DOHH2 (cell line): ENCODE results near the gene DOCK4.

Experiments used
- H3F3A ChIP-seq: fragments of 200-600 bp; sonication (generic), shearing (Covaris generic); 2 replicates; pipeline ENCODE4 v1.6.0; 2016; ENCODE audit warnings: antibody characterized with exemption, mild to moderate bottlenecking; ENCODE audit not compliant: control insufficient read depth, insufficient read depth
- H3K27ac ChIP-seq: fragments of 200-600 bp; sonication (generic); 2 replicates; pipeline ENCODE4 v1.5.1; 2014; ENCODE audit warnings: low read depth, mild to moderate bottlenecking, low read length, moderate library complexity
- H3K27me3 ChIP-seq: fragments of 200-600 bp; sonication (generic); 2 replicates; pipeline ENCODE4 v1.6.1; 2014; ENCODE audit warnings: mild to moderate bottlenecking, low read length, mixed read lengths; ENCODE audit not compliant: control insufficient read depth
- H3K36me3 ChIP-seq: fragments of 200-600 bp; sonication (generic); 2 replicates; pipeline ENCODE4 v1.6.1; 2014; ENCODE audit warnings: mild to moderate bottlenecking, low read length, moderate library complexity, mixed read lengths; ENCODE audit not compliant: control insufficient read depth
- H3K4me1 ChIP-seq: fragments of 200-600 bp; sonication (generic); 2 replicates; pipeline ENCODE4 v1.6.1; 2014; ENCODE audit warnings: mild to moderate bottlenecking, low read length, mixed read lengths; ENCODE audit not compliant: control insufficient read depth
- H3K4me2 ChIP-seq: fragments of 200-600 bp; sonication (generic); 2 replicates; pipeline ENCODE4 v1.6.0; 2014; ENCODE audit warnings: mild to moderate bottlenecking, low read length, moderate library complexity
- H3K4me3 ChIP-seq: fragments of 200-600 bp; sonication (generic); 2 replicates; pipeline ENCODE4 v1.5.1; 2014; ENCODE audit warnings: mild to moderate bottlenecking, low read length, mixed read lengths
- H3K79me2 ChIP-seq: fragments of 200-600 bp; sonication (generic); 2 replicates; pipeline ENCODE4 v1.6.1; 2014; ENCODE audit warnings: mild to moderate bottlenecking, low read length, mixed read lengths; ENCODE audit not compliant: control insufficient read depth
- H3K9me2 ChIP-seq: fragments of 200-600 bp; sonication (generic); replicated peaks from 2 replicates; pipeline ENCODE4 v1.6.1; 2014; ENCODE audit warnings: mild to moderate bottlenecking, low read length, mixed read lengths; ENCODE audit not compliant: control insufficient read depth
- H3K9me3 ChIP-seq: fragments of 200-600 bp; sonication (generic); 2 replicates; pipeline ENCODE4 v1.6.1; 2014; ENCODE audit warnings: antibody characterized with exemption, low read length, mixed read lengths; ENCODE audit not compliant: control insufficient read depth, insufficient read depth
- H4K20me1 ChIP-seq: fragments of 200-600 bp; sonication (generic); 2 replicates; pipeline ENCODE4 v1.6.0; 2014; ENCODE audit warnings: low read depth, mild to moderate bottlenecking, antibody characterized with exemption, low read length, moderate library complexity; ENCODE audit not compliant: control insufficient read depth, insufficient read depth
- CTCF ChIP-seq: fragments of 200-600 bp; sonication (generic); IDR thresholded peaks from one replicate; pipeline ENCODE4 v1.5.1; 2014; ENCODE audit warnings: antibody characterized with exemption, mild to moderate bottlenecking, low read depth, low read length; ENCODE audit not compliant: poor library complexity, severe bottlenecking
- EZH2phosphoT487 ChIP-seq: fragments of 200-600 bp; sonication (generic); IDR thresholded peaks from 2 replicates; pipeline ENCODE4 v1.6.1; 2017; ENCODE audit warnings: borderline replicate concordance, mild to moderate bottlenecking, antibody characterized with exemption, low read length, moderate library complexity, mixed read lengths

DOCK4 gene

GRCh38 chr7:112121318-112121717, 84.9 kb downstream of the DOCK4 start:
- H3K4me2 ChIP-seq, result no peak overlapping the region

GRCh38 chr7:112120696-112121217, 85.4 kb downstream of the DOCK4 start:
- Histone ChIP-seq H3K9me2 (no peaks in the 10 kb centered on the region), H3K27me3 (no peaks in the 10 kb centered on the region), H3K4me1 (no peaks in the 10 kb centered on the region), H3K36me3 (no peaks in the 10 kb centered on the region), H3K4me2 (no peak overlapping the region), H3K9me3 (no peaks in the 10 kb centered on the region), H4K20me1 (no peaks in the 10 kb centered on the region), H3K79me2 (no peaks in the 10 kb centered on the region), H3K27ac (no peak overlapping the region), H3F3A (no peaks in the 10 kb centered on the region), H3K4me3 (no peak overlapping the region)
- TF ChIP-seq CTCF, result no peak
- TF ChIP-seq EZH2phosphoT487, result no peak

More at GRCh38 chr7:112121318-112121717, 84.9 kb downstream of the DOCK4 start:
- no peaks in the 10 kb centered on the region for H4K20me1 ChIP-seq
- no peaks in the 10 kb centered on the region for H3K9me3 ChIP-seq
- H3K79me2 ChIP-seq, result no peaks in the 10 kb centered on the region
- no peak overlapping the region for H3K4me3 ChIP-seq
- TF ChIP-seq EZH2phosphoT487, result no peak
- TF ChIP-seq CTCF, result no peak
- no peaks in the 10 kb centered on the region for H3K9me2 ChIP-seq
- no peaks in the 10 kb centered on the region for H3K4me1 ChIP-seq
- H3F3A ChIP-seq, result no peaks in the 10 kb centered on the region
- no peaks in the 10 kb centered on the region for H3K27me3 ChIP-seq
- H3K36me3 ChIP-seq, result no peaks in the 10 kb centered on the region
- H3K27ac ChIP-seq, result no peak overlapping the region

GRCh38 chr7:112118581-112119566, 87.3 kb downstream of the DOCK4 start:
- Histone ChIP-seq H3K4me1 (no peaks in the 10 kb centered on the region), H4K20me1 (no peaks in the 10 kb centered on the region), H3K36me3 (no peaks in the 10 kb centered on the region), H3K27ac (no peak overlapping the region), H3K4me3 (no peak overlapping the region), H3K79me2 (no peaks in the 10 kb centered on the region), H3K9me2 (peaks cover 2% of the 10 kb centered on the region; the same call in 1 of the 2 replicates), H3K4me2 (no peak overlapping the region), H3K9me3 (no peaks in the 10 kb centered on the region), H3F3A (no peaks in the 10 kb centered on the region), H3K27me3 (no peaks in the 10 kb centered on the region)
- TF ChIP-seq CTCF, result no peak
- TF ChIP-seq EZH2phosphoT487, result no peak
